Epithelial cell of proximal tubule (primary cell): ENCODE results near the gene TIAM2. TPM values are rescaled to one million over a fixed set of nuclear protein-coding genes. Genes with fewer than 3 reads are reported as not detected.

Source experiments
- DNase-seq: peaks from one replicate; pipeline ENCODE4 v3.0.0-alpha.2; 2011; ENCODE audit warnings: low read depth
- H3K4me3 ChIP-seq: 2 replicates; pipeline ENCODE4 v1.5.1; 2011; ENCODE audit warnings: low read depth, mild to moderate bottlenecking, low read length
- CTCF ChIP-seq: conservative IDR thresholded peaks from 2 replicates; pipeline ENCODE4 v1.5.1; 2012; ENCODE audit warnings: low read depth, mild to moderate bottlenecking, low read length
- total RNA-seq: library from RNA; depleted of rRNA; stranded (reverse); fragments of >200 nt; gene quantifications from 2 replicates; pipeline ENCODE4 v1.2.3, GENCODE V29; 2015

TIAM2 gene
- total RNA-seq, 1 donor from 2014 or later = 9.9 TPM

- DNase-seq = no peak
- no peak for TF ChIP-seq CTCF
- H3K4me3 ChIP-seq = no peak overlapping the region
These were observed 59.6 kb downstream of the TIAM2 start for GRCh38 chr6:155054491-155055250.

GRCh38 chr6:155055729-155056128, 60.6 kb downstream of the TIAM2 start:
- TF ChIP-seq CTCF = no peak
- H3K4me3 ChIP-seq = no peak overlapping the region
- no peak for DNase-seq

- H3K4me3 ChIP-seq = no peak overlapping the region
- DNase-seq = no peak
- no peak for TF ChIP-seq CTCF
These were observed 61.6 kb downstream of the TIAM2 start for GRCh38 chr6:155056756-155057155.

GRCh38 chr6:155061381-155061780, 66.3 kb downstream of the TIAM2 start:
- H3K4me3 ChIP-seq = no peak overlapping the region
- no peak for DNase-seq
- TF ChIP-seq CTCF = no peak

- H3K4me3 ChIP-seq = no peak overlapping the region
- DNase-seq = peak; percentile 12
- TF ChIP-seq CTCF = no peak
These were observed 67.8 kb downstream of the TIAM2 start for GRCh38 chr6:155062866-155063341.

GRCh38 chr6:155064303-155064702, 69.2 kb downstream of the TIAM2 start:
- TF ChIP-seq CTCF = no peak
- no peak for DNase-seq
- no peak overlapping the region for H3K4me3 ChIP-seq

- no peak for TF ChIP-seq CTCF
- no peak overlapping the region for H3K4me3 ChIP-seq
- DNase-seq = no peak
These were observed 71.2 kb downstream of the TIAM2 start for GRCh38 chr6:155066361-155066760.
